Measurements from ENCODE around the gene ZNF598.

ZNF598 gene

GRCh38 chr16:2057438-2057837 is 47.8 kb upstream of the ZNF598 start:
- Histone ChIP-seq H3K79me2 (ENCODE audit: control insufficient read depth, low read length) (no peaks in the 10 kb centered on the region), H3K4me3 (ENCODE audit: low read length) (no peak overlapping the region), H4K20me1 (ENCODE audit: control insufficient read depth, insufficient read depth, low read depth, low read length) (no peaks in the 10 kb centered on the region), H3K9me2 (replicated peaks; ENCODE audit: control insufficient read depth, low read length) (no peaks in the 10 kb centered on the region), H3K9me3 (ENCODE audit: control insufficient read depth, insufficient read depth, low read length) (no peaks in the 10 kb centered on the region), H3K27ac (ENCODE audit: low read depth, low read length) (no peak overlapping the region), H3K27me3 (ENCODE audit: control insufficient read depth, low read length) (no peaks in the 10 kb centered on the region), H3K4me1 (ENCODE audit: control insufficient read depth, low read length) (no peaks in the 10 kb centered on the region), H3K4me2 (ENCODE audit: low read length) (no peak overlapping the region), H3K36me3 (ENCODE audit: control insufficient read depth, low read length) (peaks cover 6% of the 10 kb centered on the region; the same call in 1 of the 2 replicates), H3F3A (ENCODE audit: control insufficient read depth, insufficient read depth) (no peaks in the 10 kb centered on the region)
- no peak for TF ChIP-seq CTCF (IDR thresholded peaks at IDR 0.05; ENCODE audit: low read depth, low read length, poor library complexity, severe bottlenecking)
- no peak for TF ChIP-seq EZH2phosphoT487 (IDR thresholded peaks at IDR 0.05; ENCODE audit: borderline replicate concordance, low read length)

DNA sequence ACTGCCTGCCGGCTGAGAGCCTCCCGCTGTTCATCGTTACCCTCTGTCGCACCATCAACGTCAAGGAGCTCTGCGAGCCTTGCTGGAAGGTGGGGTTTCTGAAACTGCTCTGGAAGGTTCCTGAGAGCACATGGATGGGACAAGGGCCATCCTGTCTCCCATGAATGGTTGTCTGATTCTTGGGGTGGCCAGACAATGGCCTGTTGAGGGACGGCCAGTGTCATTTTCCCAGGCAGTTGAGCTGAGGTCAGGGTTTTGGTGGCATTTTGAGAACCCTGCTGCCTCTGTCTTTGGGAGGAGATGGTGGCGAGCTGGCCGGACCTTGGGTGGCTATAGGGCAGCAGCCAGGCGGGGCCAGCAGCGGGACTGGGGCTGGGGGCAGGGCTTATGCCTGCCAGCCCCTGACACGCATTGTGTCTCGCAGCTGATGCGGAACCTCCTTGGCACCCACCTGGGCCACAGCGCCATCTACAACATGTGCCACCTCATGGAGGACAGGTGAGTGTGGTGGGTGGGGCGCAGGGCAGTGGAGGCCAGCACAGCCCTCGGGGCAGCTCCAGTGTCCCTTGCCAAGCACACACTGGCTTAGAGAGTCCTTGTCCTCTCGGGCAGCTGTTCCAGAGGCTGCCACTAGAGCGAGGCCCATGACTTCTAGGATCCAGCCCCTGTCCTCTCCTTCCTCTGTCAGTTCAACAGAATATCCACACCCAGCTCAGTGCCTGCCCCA is 47.2 kb upstream of the ZNF598 start:
- no peaks in the 10 kb centered on the region for H3K4me1 ChIP-seq (ENCODE audit: control insufficient read depth, low read length)
- no peak overlapping the region for H3K27ac ChIP-seq (ENCODE audit: low read depth, low read length)
- peaks cover 6% of the 10 kb centered on the region; the same call in 1 of the 2 replicates for H3K36me3 ChIP-seq (ENCODE audit: control insufficient read depth, low read length)
- no peak overlapping the region for H3K4me2 ChIP-seq (ENCODE audit: low read length)
- no peaks in the 10 kb centered on the region for H3K9me3 ChIP-seq (ENCODE audit: control insufficient read depth, insufficient read depth, low read length)
- H3K27me3 ChIP-seq (ENCODE audit: control insufficient read depth, low read length): no peaks in the 10 kb centered on the region
- H3F3A ChIP-seq (ENCODE audit: control insufficient read depth, insufficient read depth): no peaks in the 10 kb centered on the region
- no peaks in the 10 kb centered on the region for H3K9me2 ChIP-seq (replicated peaks; ENCODE audit: control insufficient read depth, low read length)
- no peaks in the 10 kb centered on the region for H4K20me1 ChIP-seq (ENCODE audit: control insufficient read depth, insufficient read depth, low read depth, low read length)
- no peak overlapping the region for H3K4me3 ChIP-seq (ENCODE audit: low read length)
- TF ChIP-seq CTCF (IDR thresholded peaks at IDR 0.05; ENCODE audit: low read depth, low read length, poor library complexity, severe bottlenecking) (no peak), EZH2phosphoT487 (IDR thresholded peaks at IDR 0.05; ENCODE audit: borderline replicate concordance, low read length) (no peak)
- H3K79me2 ChIP-seq (ENCODE audit: control insufficient read depth, low read length): no peaks in the 10 kb centered on the region

GRCh38 chr16:2056077-2056476 is 46.5 kb upstream of the ZNF598 start:
- H3K79me2 ChIP-seq (ENCODE audit: control insufficient read depth, low read length): no peaks in the 10 kb centered on the region
- no peaks in the 10 kb centered on the region for H3F3A ChIP-seq (ENCODE audit: control insufficient read depth, insufficient read depth)
- no peak overlapping the region for H3K27ac ChIP-seq (ENCODE audit: low read depth, low read length)
- H3K4me1 ChIP-seq (ENCODE audit: control insufficient read depth, low read length): no peaks in the 10 kb centered on the region
- H3K9me2 ChIP-seq (replicated peaks; ENCODE audit: control insufficient read depth, low read length): no peaks in the 10 kb centered on the region
- no peaks in the 10 kb centered on the region for H3K27me3 ChIP-seq (ENCODE audit: control insufficient read depth, low read length)
- H3K4me3 ChIP-seq (ENCODE audit: low read length): no peak overlapping the region
- H3K4me2 ChIP-seq (ENCODE audit: low read length): no peak overlapping the region
- no peaks in the 10 kb centered on the region for H3K9me3 ChIP-seq (ENCODE audit: control insufficient read depth, insufficient read depth, low read length)
- TF ChIP-seq CTCF (IDR thresholded peaks at IDR 0.05; ENCODE audit: low read depth, low read length, poor library complexity, severe bottlenecking) (no peak), EZH2phosphoT487 (IDR thresholded peaks at IDR 0.05; ENCODE audit: borderline replicate concordance, low read length) (no peak)
- H3K36me3 ChIP-seq (ENCODE audit: control insufficient read depth, low read length): peaks cover 11% of the 10 kb centered on the region; the same call in 1 of the 2 replicates
- no peaks in the 10 kb centered on the region for H4K20me1 ChIP-seq (ENCODE audit: control insufficient read depth, insufficient read depth, low read depth, low read length)
